ENCODE data around the gene RUNX1.

The RUNX1 gene

GRCh38 chr21:34791776-34792503 lies 257.2 kb downstream of the RUNX1 start:
- TF ChIP-seq GATA3 (IDR thresholded peaks at IDR 0.05; ENCODE audit: low read depth, low read length) (no peak), GATA2 (IDR thresholded peaks at IDR 0.05; ENCODE audit: low read depth, low read length) (no peak)

GRCh38 chr21:34790834-34791233 lies 258.3 kb downstream of the RUNX1 start:
- TF ChIP-seq GATA2 (IDR thresholded peaks at IDR 0.05; ENCODE audit: low read depth, low read length) (no peak), GATA3 (IDR thresholded peaks at IDR 0.05; ENCODE audit: low read depth, low read length) (no peak)

- TF ChIP-seq GATA3 (IDR thresholded peaks at IDR 0.05; ENCODE audit: low read depth, low read length) = no peak
- no peak for TF ChIP-seq GATA2 (IDR thresholded peaks at IDR 0.05; ENCODE audit: low read depth, low read length)
These were observed 258.8 kb downstream of the RUNX1 start for GRCh38 chr21:34790341-34790740.

- TF ChIP-seq GATA3 (IDR thresholded peaks at IDR 0.05; ENCODE audit: low read depth, low read length) (no peak), GATA2 (IDR thresholded peaks at IDR 0.05; ENCODE audit: low read depth, low read length) (no peak)
These were observed 260.2 kb downstream of the RUNX1 start for GRCh38 chr21:34788879-34789278.

GRCh38 chr21:34783815-34784214 lies 265.3 kb downstream of the RUNX1 start:
- TF ChIP-seq GATA3 (IDR thresholded peaks at IDR 0.05; ENCODE audit: low read depth, low read length) = no peak
- no peak for TF ChIP-seq GATA2 (IDR thresholded peaks at IDR 0.05; ENCODE audit: low read depth, low read length)

- TF ChIP-seq GATA3 (IDR thresholded peaks at IDR 0.05; ENCODE audit: low read depth, low read length) = no peak
- TF ChIP-seq GATA2 (IDR thresholded peaks at IDR 0.05; ENCODE audit: low read depth, low read length) = no peak
These were observed 266.4 kb downstream of the RUNX1 start for GRCh38 chr21:34782506-34783360.

- TF ChIP-seq GATA2 (IDR thresholded peaks at IDR 0.05; ENCODE audit: low read depth, low read length) (no peak), GATA3 (IDR thresholded peaks at IDR 0.05; ENCODE audit: low read depth, low read length) (no peak)
These were observed 267.6 kb downstream of the RUNX1 start for GRCh38 chr21:34781526-34781925.

GRCh38 chr21:34779860-34780259 lies 269.2 kb downstream of the RUNX1 start:
- TF ChIP-seq GATA2 (IDR thresholded peaks at IDR 0.05; ENCODE audit: low read depth, low read length) (no peak), GATA3 (IDR thresholded peaks at IDR 0.05; ENCODE audit: low read depth, low read length) (no peak)

GRCh38 chr21:34775793-34776192 lies 273.3 kb downstream of the RUNX1 start:
- TF ChIP-seq GATA2 (IDR thresholded peaks at IDR 0.05; ENCODE audit: low read depth, low read length) (no peak), GATA3 (IDR thresholded peaks at IDR 0.05; ENCODE audit: low read depth, low read length) (no peak)

- no peak for TF ChIP-seq GATA3 (IDR thresholded peaks at IDR 0.05; ENCODE audit: low read depth, low read length)
- TF ChIP-seq GATA2 (IDR thresholded peaks at IDR 0.05; ENCODE audit: low read depth, low read length) = no peak
These were observed 274.4 kb downstream of the RUNX1 start for GRCh38 chr21:34774750-34775149.

GRCh38 chr21:34771512-34772028 lies 277.5 kb downstream of the RUNX1 start:
- no peak for TF ChIP-seq GATA2 (IDR thresholded peaks at IDR 0.05; ENCODE audit: low read depth, low read length)
- no peak for TF ChIP-seq GATA3 (IDR thresholded peaks at IDR 0.05; ENCODE audit: low read depth, low read length)

- TF ChIP-seq GATA3 (IDR thresholded peaks at IDR 0.05; ENCODE audit: low read depth, low read length) = no peak
- no peak for TF ChIP-seq GATA2 (IDR thresholded peaks at IDR 0.05; ENCODE audit: low read depth, low read length)
These were observed 278.5 kb downstream of the RUNX1 start for GRCh38 chr21:34770576-34770975.

GRCh38 chr21:34768326-34768725 lies 280.8 kb downstream of the RUNX1 start:
- TF ChIP-seq GATA3 (IDR thresholded peaks at IDR 0.05; ENCODE audit: low read depth, low read length) = no peak

GRCh38 chr21:34766862-34767261 lies 282.2 kb downstream of the RUNX1 start:
- no peak for TF ChIP-seq GATA3 (IDR thresholded peaks at IDR 0.05; ENCODE audit: low read depth, low read length)
- TF ChIP-seq GATA2 (IDR thresholded peaks at IDR 0.05; ENCODE audit: low read depth, low read length) = no peak

- TF ChIP-seq GATA3 (IDR thresholded peaks at IDR 0.05; ENCODE audit: low read depth, low read length) (no peak), GATA2 (IDR thresholded peaks at IDR 0.05; ENCODE audit: low read depth, low read length) (no peak)
These were observed 283.5 kb downstream of the RUNX1 start for GRCh38 chr21:34765619-34766018.
